Activated CD8-positive, alpha-beta memory T cell treated with anti-CD3 and anti-CD28 coated beads for 4 hours (primary cell): Measurements from ENCODE around the gene ATP9A.
"Not testable (repeated sequence)": the region's sequence is repeated elsewhere in the genome, so short reads cannot be mapped to it uniquely, and the experiment has no call there.

ENCODE experiments used
- DNase-seq, 2 donors: peaks; one replicate each; pipeline ENCODE4 v3.0.0-alpha.2; 2020; ENCODE audit warnings: low read depth in 2 of 2

Gene ATP9A

GRCh38 chr20:51750770-51751388 is 17.3 kb downstream of the ATP9A start:
- DNase-seq = no peak

- peak in 1 of 2 donors; percentile 9 for DNase-seq
Measured at GRCh38 chr20:51750037-51750769, 18.0 kb downstream of the ATP9A start.

GRCh38 chr20:51749674-51750036 is 18.5 kb downstream of the ATP9A start:
- DNase-seq = no peak

- no peak for DNase-seq
Measured at GRCh38 chr20:51747182-51747911, 20.8 kb downstream of the ATP9A start.

- no peak for DNase-seq
Measured at GRCh38 chr20:51745804-51746203, 22.4 kb downstream of the ATP9A start.

- DNase-seq = no peak
Measured at GRCh38 chr20:51740838-51741237, 27.4 kb downstream of the ATP9A start.

- not testable (repeated sequence) for DNase-seq
Measured at GRCh38 chr20:51740308-51740707, 27.9 kb downstream of the ATP9A start.

- DNase-seq = no peak
Measured at GRCh38 chr20:51739722-51740249, 28.4 kb downstream of the ATP9A start.

- no peak for DNase-seq
Measured at GRCh38 chr20:51738877-51739447, 29.2 kb downstream of the ATP9A start.

GRCh38 chr20:51738261-51738660 is 29.9 kb downstream of the ATP9A start:
- DNase-seq = not testable (repeated sequence)

GRCh38 chr20:51736947-51737346 is 31.2 kb downstream of the ATP9A start:
- DNase-seq = no peak

GRCh38 chr20:51735728-51736600 is 32.2 kb downstream of the ATP9A start:
- DNase-seq = no peak

GRCh38 chr20:51734876-51735720 is 33.1 kb downstream of the ATP9A start:
- no peak for DNase-seq

GRCh38 chr20:51733070-51733469 is 35.1 kb downstream of the ATP9A start:
- no peak for DNase-seq

GRCh38 chr20:51732096-51732791 is 35.9 kb downstream of the ATP9A start:
- no peak for DNase-seq

- DNase-seq = no peak
Measured at GRCh38 chr20:51731731-51732095, 36.5 kb downstream of the ATP9A start.

GRCh38 chr20:51729771-51730170 is 38.4 kb downstream of the ATP9A start:
- DNase-seq = no peak

- DNase-seq = no peak
Measured at GRCh38 chr20:51728737-51729136, 39.5 kb downstream of the ATP9A start.

GRCh38 chr20:51727872-51728271 is 40.3 kb downstream of the ATP9A start:
- no peak for DNase-seq
